GM23338 (cell line): ENCODE results near the gene PIKFYVE. TPM values are rescaled to one million over a fixed set of nuclear protein-coding genes. Genes with fewer than 3 reads are reported as not detected.
"Not testable (repeated sequence)": the region's sequence is repeated elsewhere in the genome, so short reads cannot be mapped to it uniquely, and the experiment has no call there.

Experiments
- ATAC-seq: fragments of 200-7000 bp; cut with Tn5 transposase; 3 replicates; pipeline ENCODE4 v1.9.1; 2020
- DNase-seq: peaks from one replicate; pipeline ENCODE4 v3.0.0-alpha.2; 2015; ENCODE audit warnings: low spot score
- H2AFZ ChIP-seq: fragments of 200-600 bp; sonication (generic); 2 replicates; pipeline ENCODE4 v1.8.0; 2016; ENCODE audit warnings: antibody characterized with exemption, mild to moderate bottlenecking, moderate library complexity
- H3F3A ChIP-seq: fragments of 200-600 bp; sonication (generic); replicated peaks from 2 replicates; pipeline ENCODE4 v1.8.0; 2017; ENCODE audit warnings: antibody characterized with exemption, mixed run types, low read depth
- H3K27ac ChIP-seq: fragments of 200-600 bp; sonication (generic); 2 replicates; pipeline ENCODE4 v1.6.1; 2016; ENCODE audit warnings: low read depth
- H3K27me3 ChIP-seq: fragments of 200-600 bp; sonication (generic); 2 replicates; pipeline ENCODE4 v1.8.0; 2016; ENCODE audit warnings: mild to moderate bottlenecking, mixed run types, moderate library complexity; ENCODE audit not compliant: insufficient read depth
- H3K36me3 ChIP-seq: fragments of 200-600 bp; sonication (generic); 2 replicates; pipeline ENCODE4 v1.8.0; 2016; ENCODE audit warnings: mild to moderate bottlenecking; ENCODE audit not compliant: insufficient read depth
- H3K4me1 ChIP-seq: fragments of 200-600 bp; sonication (generic); 2 replicates; pipeline ENCODE4 v1.8.0; 2016; ENCODE audit warnings: mild to moderate bottlenecking, moderate library complexity; ENCODE audit not compliant: insufficient read depth
- H3K4me2 ChIP-seq: fragments of 200-600 bp; sonication (generic); 2 replicates; pipeline ENCODE4 v1.7.1; 2017; ENCODE audit warnings: mixed run types
- H3K4me3 ChIP-seq: fragments of 200-600 bp; sonication (generic); 2 replicates; pipeline ENCODE4 v1.6.1; 2016; ENCODE audit warnings: mixed run types
- H3K79me2 ChIP-seq: fragments of 200-600 bp; sonication (generic); replicated peaks from 2 replicates; pipeline ENCODE4 v1.8.0; 2017; ENCODE audit warnings: mild to moderate bottlenecking; ENCODE audit not compliant: insufficient read depth
- H3K9me2 ChIP-seq: fragments of 200-600 bp; sonication (generic); 2 replicates; pipeline ENCODE4 v1.8.0; 2017; ENCODE audit not compliant: insufficient read depth
- H4K20me1 ChIP-seq: fragments of 200-600 bp; sonication (generic); replicated peaks from 2 replicates; pipeline ENCODE4 v1.8.0; 2017; ENCODE audit warnings: mild to moderate bottlenecking; ENCODE audit not compliant: insufficient read depth
- H3K27ac Mint-ChIP-seq: 2 replicates; pipeline ENCODE4 v1.8.0; 2020; ENCODE audit warnings: inconsistent platforms, mild to moderate bottlenecking, moderate library complexity, mixed read lengths
- H3K27me3 Mint-ChIP-seq: 3 replicates; pipeline ENCODE4 v1.8.0; 2022; ENCODE audit warnings: low read depth, mild to moderate bottlenecking, moderate library complexity, mixed read lengths, inconsistent platforms; ENCODE audit not compliant: insufficient read depth, poor library complexity
- H3K36me3 Mint-ChIP-seq: 3 replicates; pipeline ENCODE4 v1.8.0; 2021; ENCODE audit warnings: low read depth, mild to moderate bottlenecking, inconsistent platforms, moderate library complexity, mixed read lengths
- H3K4me1 Mint-ChIP-seq: 3 replicates; pipeline ENCODE4 v1.8.0; 2020; ENCODE audit warnings: mild to moderate bottlenecking, inconsistent platforms, mixed read lengths
- H3K4me3 Mint-ChIP-seq: 3 replicates; pipeline ENCODE4 v1.8.0; 2021; ENCODE audit warnings: moderate library complexity, mild to moderate bottlenecking, inconsistent platforms, mixed read lengths
- H3K9me3 Mint-ChIP-seq: 3 replicates; pipeline ENCODE4 v1.8.0; 2020; ENCODE audit warnings: moderate library complexity, mild to moderate bottlenecking, inconsistent platforms, mixed read lengths
- CREB1 ChIP-seq: fragments of 250-450 bp; sonication (Bioruptor Pico); IDR thresholded peaks from 2 replicates; pipeline ENCODE4 v1.5.0; 2020; ENCODE audit warnings: low read depth, mild to moderate bottlenecking, moderate library complexity
- ETS1 ChIP-seq: IDR thresholded peaks from 2 replicates; pipeline ENCODE4 v1.6.1; 2016; ENCODE audit warnings: antibody characterized with exemption
- EZH2 ChIP-seq: fragments of 200-600 bp; sonication (generic); IDR thresholded peaks from one replicate; pipeline ENCODE4 v1.8.0; 2017; ENCODE audit warnings: antibody characterized with exemption, mild to moderate bottlenecking, low read depth; ENCODE audit not compliant: unreplicated experiment
- NANOG ChIP-seq: IDR thresholded peaks from 2 replicates; pipeline ENCODE4 v1.6.1; 2016; ENCODE audit warnings: antibody characterized with exemption, borderline replicate concordance
- POLR2AphosphoS5 ChIP-seq: IDR thresholded peaks from 2 replicates; pipeline ENCODE4 v1.6.1; 2016; ENCODE audit warnings: antibody characterized with exemption, low read depth
- ZNF331 ChIP-seq: fragments of 250-450 bp; sonication (Bioruptor Pico); IDR thresholded peaks from 2 replicates; pipeline ENCODE4 v1.5.0; 2020; ENCODE audit warnings: low read depth, mild to moderate bottlenecking, moderate library complexity
- ZNF462 ChIP-seq: fragments of 250-450 bp; sonication (Bioruptor Pico); IDR thresholded peaks from 2 replicates; pipeline ENCODE4 v1.5.0; 2020; ENCODE audit warnings: mild to moderate bottlenecking, moderate library complexity
- long read RNA-seq: library from polyadenylated mRNA; unstranded; transcript quantifications from one replicate; pipeline ENCODE4 v2.0.0, GENCODE V29; 2020; ENCODE audit not compliant: unreplicated experiment
- polyA plus RNA-seq: library from polyadenylated mRNA; unstranded; fragments of >200 nt; fragmentation: Nextera tagmentation; extraction: Ambion mirVana; gene quantifications from 2 replicates; pipeline ENCODE4 v1.2.1, GENCODE V29; 2016
- total RNA-seq: library from RNA; depleted of rRNA; stranded (reverse); fragments of >200 nt; shearing (Covaris generic); gene quantifications from 2 replicates; pipeline ENCODE4 v1.2.3, GENCODE V29; 2014; rRNA removed

PIKFYVE gene
- total RNA-seq = 41.1 and 48.0 TPM in 2 replicates
- 14.7 and 15.1 TPM in 2 replicates for polyA plus RNA-seq
- long read RNA-seq, partial matches to known transcripts = 0 of 1 reads
- long read RNA-seq, other reads (novel, unspliced or antisense) = 1 of 1 reads

- peak within 1 kb of the TSS; percentile 82 for H3K4me2 ChIP-seq
- peaks cover 4% of the 10 kb centered on the region; the same call in 1 of the 3 replicates for H3K9me3 Mint-ChIP-seq
- peaks cover 8% of the 10 kb centered on the region; the same call in 1 of the 2 replicates for H3F3A ChIP-seq
- H3K27ac ChIP-seq = peak within 1 kb of the TSS; percentile 98
- H3K27ac Mint-ChIP-seq = peak within 1 kb of the TSS; percentile 98
- H2AFZ ChIP-seq = peak within 1 kb of the TSS; percentile 70
- H3K4me1 ChIP-seq = peaks cover 17% of the 10 kb centered on the region
- peak within 1 kb of the TSS; percentile 95 for H3K4me3 Mint-ChIP-seq
- H3K4me1 Mint-ChIP-seq = peaks cover 19% of the 10 kb centered on the region
- H3K36me3 ChIP-seq = no peaks in the 10 kb centered on the region
- no peaks in the 10 kb centered on the region for H3K9me2 ChIP-seq
- H4K20me1 ChIP-seq = peaks cover 8% of the 10 kb centered on the region
- ATAC-seq (peak; percentile 90), DNase-seq (peak; percentile 99)
- peak; percentile 29 for TF ChIP-seq NANOG
- TF ChIP-seq POLR2AphosphoS5 = peak; percentile 79
- TF ChIP-seq EZH2 = no peak
- TF ChIP-seq ETS1 = peak; percentile 82
- TF ChIP-seq CREB1 (CRISPR knock-in tag) = peak; percentile 85
- peaks cover 45% of the 10 kb centered on the region for H3K79me2 ChIP-seq
- no peaks in the 10 kb centered on the region for H3K27me3 ChIP-seq
- peaks cover 2% of the 10 kb centered on the region; the same call in 2 of the 3 replicates for H3K36me3 Mint-ChIP-seq
- peaks cover 11% of the 10 kb centered on the region for H3K27me3 Mint-ChIP-seq
- H3K4me3 ChIP-seq = peak within 1 kb of the TSS; percentile 75
These were observed at the start of gene PIKFYVE for GRCh38 chr2:208265801-208266552. PIKFYVE (plus strand) TSS chr2:208266255; CDS start chr2:208271520, 5,265 bp downstream.

GRCh38 chr2:208221873-208222272 lies 44.2 kb upstream of the PIKFYVE start:
- not testable (repeated sequence) for H2AFZ ChIP-seq, ATAC-seq, H3K27ac ChIP-seq, H3K36me3 ChIP-seq, H3F3A ChIP-seq, H3K27me3 Mint-ChIP-seq, DNase-seq, H3K4me3 Mint-ChIP-seq, H3K27me3 ChIP-seq, H3K79me2 ChIP-seq, H3K4me1 ChIP-seq, H3K4me1 Mint-ChIP-seq, H3K36me3 Mint-ChIP-seq, H3K9me2 ChIP-seq, H3K4me2 ChIP-seq, H3K4me3 ChIP-seq, H4K20me1 ChIP-seq, H3K9me3 Mint-ChIP-seq, H3K27ac Mint-ChIP-seq

GRCh38 chr2:208222351-208222750 lies 43.7 kb upstream of the PIKFYVE start:
- no peaks in the 10 kb centered on the region for H3K27me3 ChIP-seq
- H3K36me3 Mint-ChIP-seq = peaks cover 10% of the 10 kb centered on the region
- H3K4me2 ChIP-seq = no peak overlapping the region
- ATAC-seq (no peak), DNase-seq (no peak)
- no peaks in the 10 kb centered on the region for H3K36me3 ChIP-seq
- H3K4me1 Mint-ChIP-seq = no peaks in the 10 kb centered on the region; the same call in 2 of the 3 replicates
- H4K20me1 ChIP-seq = no peaks in the 10 kb centered on the region
- peaks cover 12% of the 10 kb centered on the region for H3K9me3 Mint-ChIP-seq
- H3K27ac ChIP-seq = no peak overlapping the region
- H3K9me2 ChIP-seq = peaks cover 6% of the 10 kb centered on the region; the same call in 1 of the 2 replicates
- H3K4me3 Mint-ChIP-seq = no peak overlapping the region
- H2AFZ ChIP-seq = no peak overlapping the region
- H3K79me2 ChIP-seq = no peaks in the 10 kb centered on the region
- H3F3A ChIP-seq = no peaks in the 10 kb centered on the region
- H3K27me3 Mint-ChIP-seq = peaks cover 5% of the 10 kb centered on the region
- no peak overlapping the region for H3K4me3 ChIP-seq
- no peak overlapping the region for H3K27ac Mint-ChIP-seq
- no peaks in the 10 kb centered on the region for H3K4me1 ChIP-seq
- no peak for TF ChIP-seq ZNF462 (CRISPR knock-in tag)
- TF ChIP-seq EZH2 = no peak
- no peak for TF ChIP-seq ZNF331 (CRISPR knock-in tag)
